Activated CD4-positive, alpha-beta memory T cell treated with anti-CD3 and anti-CD28 coated beads for 36 hours (primary cell): ENCODE results near the gene CRKL. TPM values are rescaled to one million over a fixed set of nuclear protein-coding genes. Genes with fewer than 3 reads are reported as not detected.

Experiments used
- CTCF ChIA-PET: fragments of 350-600 bp; sonication (Branson Sonifier 250); formaldehyde crosslinking; loops from one replicate; lab custom pipeline; 2021; ENCODE audit warnings: antibody characterized with exemption, inconsistent platforms; lab: Charles Lee
- POLR2A ChIA-PET: fragments of 350-600 bp; sonication (Branson Sonifier 250); formaldehyde crosslinking; loops from one replicate; lab custom pipeline; 2021; ENCODE audit warnings: antibody characterized with exemption; lab: Charles Lee
- DNase-seq: peaks from one replicate; pipeline ENCODE4 v3.0.0-alpha.2; 2020
- H3K27ac Mint-ChIP-seq: one replicate; pipeline ENCODE4 v1.8.0; 2021; ENCODE audit warnings: mixed read lengths
- H3K27me3 Mint-ChIP-seq: one replicate; pipeline ENCODE4 v1.8.0; 2021; ENCODE audit warnings: mixed read lengths
- H3K36me3 Mint-ChIP-seq: one replicate; pipeline ENCODE4 v1.8.0; 2021; ENCODE audit warnings: mixed read lengths
- H3K4me1 Mint-ChIP-seq: one replicate; pipeline ENCODE4 v1.8.0; 2021; ENCODE audit warnings: low read depth, mixed read lengths
- H3K4me3 Mint-ChIP-seq: one replicate; pipeline ENCODE4 v1.8.0; 2021; ENCODE audit warnings: mild to moderate bottlenecking, mixed read lengths
- H3K9me3 Mint-ChIP-seq: one replicate; pipeline ENCODE4 v1.8.0; 2021; ENCODE audit warnings: mixed read lengths
- intact Hi-C: fragments of 100-400 bp; cut with micrococcal nuclease; formaldehyde crosslinking; loops from one replicate; pipeline ENCODE4 v1.15.1; 2023
- total RNA-seq, 2 experiments: library from RNA; stranded (reverse); gene quantifications; one replicate each; pipeline ENCODE4 v1.2.3, GENCODE V29; 2021

Gene CRKL
- total RNA-seq, 2 experiments from 2014 or later: 65.1 to 65.7 TPM

GRCh38 chr22:20986365-20986764 is 69.2 kb downstream of the CRKL start:
- POLR2A ChIA-PET: interaction anchor here (1.1 kb wide), 1 partner anchor 16 kb away, joined by 3 read pairs; the partner anchor contains the start of gene THAP7
- H3K4me1 Mint-ChIP-seq: peaks cover 19% of the 10 kb centered on the region

GRCh38 chr22:20987375-20987774 is 70.2 kb downstream of the CRKL start:
- DNase-seq: no peak
- Mint-ChIP-seq H3K27ac (no peak overlapping the region), H3K4me1 (peaks cover 17% of the 10 kb centered on the region), H3K9me3 (no peaks in the 10 kb centered on the region), H3K27me3 (no peaks in the 10 kb centered on the region), H3K36me3 (peaks cover 23% of the 10 kb centered on the region), H3K4me3 (no peak overlapping the region)
- CTCF ChIA-PET: no interaction called here
- intact Hi-C loops: no loop called here
- POLR2A ChIA-PET: no interaction called here

More at GRCh38 chr22:20986365-20986764, 69.2 kb downstream of the CRKL start:
- Mint-ChIP-seq H3K27me3 (no peaks in the 10 kb centered on the region), H3K4me3 (no peak overlapping the region), H3K27ac (no peak overlapping the region), H3K36me3 (peaks cover 23% of the 10 kb centered on the region), H3K9me3 (no peaks in the 10 kb centered on the region)
- DNase-seq: no peak
- intact Hi-C loops: no loop called here
- CTCF ChIA-PET: no interaction called here

- Mint-ChIP-seq H3K4me1 (peaks cover 5% of the 10 kb centered on the region), H3K36me3 (peaks cover 18% of the 10 kb centered on the region), H3K27ac (no peak overlapping the region), H3K4me3 (no peak overlapping the region), H3K9me3 (no peaks in the 10 kb centered on the region), H3K27me3 (no peaks in the 10 kb centered on the region)
- DNase-seq: no peak
- ChIA-PET POLR2A (no interaction called here), CTCF (no interaction called here)
- intact Hi-C loops: no loop called here
These were observed 71.5 kb downstream of the CRKL start for GRCh38 chr22:20988573-20989322.

GRCh38 chr22:20989323-20990138 is 72.3 kb downstream of the CRKL start:
- peaks cover 15% of the 10 kb centered on the region for H3K36me3 Mint-ChIP-seq
- H3K4me3 Mint-ChIP-seq: no peak overlapping the region
- CTCF ChIA-PET: no interaction called here
- H3K27ac Mint-ChIP-seq: no peak overlapping the region
- intact Hi-C loops: no loop called here
- DNase-seq: no peak
- H3K4me1 Mint-ChIP-seq: no peaks in the 10 kb centered on the region
- H3K27me3 Mint-ChIP-seq: no peaks in the 10 kb centered on the region
- POLR2A ChIA-PET: interaction anchor here (0.7 kb wide), 1 partner anchor 11 kb away, joined by 3 read pairs; no protein-coding TSS in a partner anchor
- no peaks in the 10 kb centered on the region for H3K9me3 Mint-ChIP-seq

- POLR2A ChIA-PET: interaction anchor here (0.7 to 1.2 kb wide), 3 partner anchors 9 to 11 kb away, joined by 3 to 5 read pairs (median 3); no protein-coding TSS in a partner anchor
- H3K27ac Mint-ChIP-seq: no peak overlapping the region
- H3K4me3 Mint-ChIP-seq: no peak overlapping the region
- H3K4me1 Mint-ChIP-seq: no peaks in the 10 kb centered on the region
- H3K9me3 Mint-ChIP-seq: no peaks in the 10 kb centered on the region
- H3K36me3 Mint-ChIP-seq: peaks cover 18% of the 10 kb centered on the region
- DNase-seq: no peak
- intact Hi-C loops: no loop called here
- no peaks in the 10 kb centered on the region for H3K27me3 Mint-ChIP-seq
- CTCF ChIA-PET: interaction anchor here (1.5 kb wide), 1 partner anchor 8 kb away, joined by 4 read pairs; the partner anchor contains the start of gene LZTR1
These were observed 73.3 kb downstream of the CRKL start for GRCh38 chr22:20990184-20991180.

GRCh38 chr22:20991252-20992055 is 74.2 kb downstream of the CRKL start:
- Mint-ChIP-seq H3K27me3 (no peaks in the 10 kb centered on the region), H3K4me3 (no peak overlapping the region), H3K4me1 (no peaks in the 10 kb centered on the region), H3K9me3 (no peaks in the 10 kb centered on the region), H3K36me3 (peaks cover 15% of the 10 kb centered on the region), H3K27ac (no peak overlapping the region)
- ChIA-PET POLR2A (interaction anchor here (0.8 to 1.2 kb wide), 2 partner anchors 8 to 10 kb away, joined by 3 to 5 read pairs; no protein-coding TSS in a partner anchor), CTCF (interaction anchor here (1.5 kb wide), 1 partner anchor 9 kb away, joined by 4 read pairs; the partner anchor contains the start of gene LZTR1)
- intact Hi-C loops: no loop called here
- no peak for DNase-seq

GRCh38 chr22:20992056-20992442 is 74.8 kb downstream of the CRKL start:
- H3K4me1 Mint-ChIP-seq: no peaks in the 10 kb centered on the region
- ChIA-PET CTCF (no interaction called here), POLR2A (no interaction called here)
- intact Hi-C loops: no loop called here
- no peaks in the 10 kb centered on the region for H3K9me3 Mint-ChIP-seq
- no peak overlapping the region for H3K27ac Mint-ChIP-seq
- DNase-seq: no peak
- no peaks in the 10 kb centered on the region for H3K27me3 Mint-ChIP-seq
- no peak overlapping the region for H3K4me3 Mint-ChIP-seq
- peaks cover 11% of the 10 kb centered on the region for H3K36me3 Mint-ChIP-seq

GRCh38 chr22:20992456-20993303 is 75.5 kb downstream of the CRKL start:
- H3K4me1 Mint-ChIP-seq: no peaks in the 10 kb centered on the region
- intact Hi-C loops: no loop called here
- no peak for DNase-seq
- H3K27ac Mint-ChIP-seq: no peak overlapping the region
- H3K9me3 Mint-ChIP-seq: no peaks in the 10 kb centered on the region
- H3K36me3 Mint-ChIP-seq: peaks cover 8% of the 10 kb centered on the region
- no peaks in the 10 kb centered on the region for H3K27me3 Mint-ChIP-seq
- ChIA-PET CTCF (no interaction called here), POLR2A (no interaction called here)
- no peak overlapping the region for H3K4me3 Mint-ChIP-seq

GRCh38 chr22:20993304-20994127 is 76.3 kb downstream of the CRKL start:
- Mint-ChIP-seq H3K4me3 (no peak overlapping the region), H3K27ac (no peak overlapping the region), H3K4me1 (peaks cover 2% of the 10 kb centered on the region), H3K36me3 (peaks cover 5% of the 10 kb centered on the region), H3K9me3 (no peaks in the 10 kb centered on the region), H3K27me3 (no peaks in the 10 kb centered on the region)
- intact Hi-C loops: no loop called here
- ChIA-PET CTCF (no interaction called here), POLR2A (no interaction called here)
- no peak for DNase-seq
